Subcutaneous abdominal adipose tissue (tissue), 5 donors: Measurements from ENCODE around the gene IDE.
A peak's percentile ranks its signal among the peaks of the same experiment; 100 is the strongest.

Experiments
- H3K27ac ChIP-seq: one replicate; pipeline ENCODE4 v1.7.0; 2013; ENCODE audit warnings: low read depth, mild to moderate bottlenecking, inconsistent platforms, low read length, moderate library complexity
- H3K27me3 ChIP-seq, 5 donors: one replicate each; pipeline ENCODE4 v1.7.0; 2013; ENCODE audit warnings: low read length in 5 of 5, inconsistent platforms in 1 of 5; ENCODE audit not compliant: control insufficient read depth in 5 of 5, insufficient read depth in 4 of 5
- H3K36me3 ChIP-seq, 5 donors: one replicate each; pipeline ENCODE4 v1.7.0; 2013; ENCODE audit warnings: low read length in 5 of 5; ENCODE audit not compliant: control insufficient read depth in 5 of 5, insufficient read depth in 5 of 5
- H3K4me1 ChIP-seq, 5 donors: one replicate each; pipeline ENCODE4 v1.7.0; 2013; ENCODE audit warnings: low read length in 5 of 5, mild to moderate bottlenecking in 3 of 5, moderate library complexity in 1 of 5; ENCODE audit not compliant: control insufficient read depth in 5 of 5, insufficient read depth in 5 of 5
- H3K4me3 ChIP-seq, 5 donors: one replicate each; pipeline ENCODE4 v1.7.0; 2013; ENCODE audit warnings: low read length in 5 of 5, low read depth in 1 of 5
- H3K9ac ChIP-seq, 5 donors: one replicate each; pipeline ENCODE4 v1.7.0; 2013; ENCODE audit warnings: low read length in 5 of 5, mild to moderate bottlenecking in 4 of 5, moderate library complexity in 3 of 5
- H3K9me3 ChIP-seq, 5 donors: one replicate each; pipeline ENCODE4 v1.7.0; 2013; ENCODE audit warnings: low read length in 5 of 5; ENCODE audit not compliant: control insufficient read depth in 5 of 5
- donor health status: healthy.
- donor health status: healthy.
- donor health status: healthy.
- donor health status: healthy.
- donor health status: healthy.

Gene IDE

DNA sequence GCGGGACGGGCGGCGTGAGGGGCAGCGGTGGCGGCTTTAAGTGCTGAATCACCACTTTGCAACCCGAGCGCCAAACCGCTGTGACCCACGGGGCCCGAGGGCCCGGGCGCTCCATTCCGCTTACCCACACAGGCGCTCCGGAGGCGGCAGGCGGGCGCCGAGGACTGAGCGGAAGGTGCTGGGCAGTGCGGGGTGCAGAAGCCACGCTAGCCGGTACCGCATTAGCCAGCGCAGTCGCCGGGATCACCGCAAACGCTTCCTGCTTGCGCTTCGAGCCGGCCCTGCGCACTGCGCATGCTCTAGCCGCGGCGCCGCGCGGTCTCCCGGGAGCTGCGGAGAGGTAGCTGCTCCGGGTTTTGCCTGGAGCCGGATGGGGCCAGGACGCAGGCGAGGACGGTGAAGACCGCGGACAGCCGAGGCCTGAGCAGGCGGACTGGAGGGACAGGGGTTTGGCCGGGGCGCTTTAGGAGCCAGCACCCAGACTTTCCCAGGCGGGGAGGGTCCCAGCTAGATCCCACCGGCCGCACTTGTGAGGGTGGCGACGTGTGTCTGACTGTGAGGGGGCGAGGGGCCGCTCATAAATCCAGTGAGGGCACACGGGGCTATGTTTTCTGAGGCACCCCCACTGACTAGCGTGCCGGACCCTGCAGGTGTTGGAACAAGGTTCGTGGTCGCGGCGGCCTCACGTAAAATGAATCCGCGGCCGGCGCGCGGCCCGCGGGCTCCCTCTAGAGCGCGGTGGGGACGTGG, at the start of gene IDE:
IDE (minus strand) TSS at position 296 of the 750 bp plus-strand sequence; CDS start at position 222, 74 bp downstream.
- Histone ChIP-seq H3K27ac (peak within 1 kb of the TSS; percentile 90), H3K27me3 (no peaks in the 10 kb centered on the region), H3K9me3 (no peaks in the 10 kb centered on the region), H3K36me3 (peaks cover 0 to 4% (median 0%) of the 10 kb centered on the region in 5 donors), H3K4me1 (peaks cover 5 to 29% (median 28%) of the 10 kb centered on the region in 5 donors), H3K9ac (peak within 1 kb of the TSS; percentile 84 to 94 (median 92)), H3K4me3 (peak within 1 kb of the TSS; percentile 74 to 95 (median 86))

DNA sequence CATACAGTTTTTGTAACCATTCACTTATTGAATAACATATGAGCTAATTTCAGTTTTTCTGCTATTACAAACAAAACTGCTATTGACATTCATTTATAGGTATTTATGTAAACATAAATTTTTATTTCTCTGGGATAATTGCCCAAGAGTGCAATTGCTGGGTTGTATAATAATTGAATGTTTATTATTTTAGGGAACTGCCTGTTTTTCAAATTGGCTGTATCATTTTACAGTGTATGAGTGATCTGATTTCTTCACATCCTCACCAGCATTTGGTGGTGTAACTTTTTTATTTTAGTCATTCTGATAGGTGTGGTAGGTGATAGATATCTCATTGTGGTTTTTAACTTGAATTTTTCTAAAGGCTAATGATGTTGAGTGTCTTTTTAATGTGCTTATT, 45.5 kb upstream of the IDE start:
- H3K9ac ChIP-seq, result no peak overlapping the region
- no peaks in the 10 kb centered on the region for H3K4me1 ChIP-seq
- H3K27me3 ChIP-seq, result no peaks in the 10 kb centered on the region
- H3K27ac ChIP-seq, result no peak overlapping the region
- H3K9me3 ChIP-seq, result no peaks in the 10 kb centered on the region
- no peaks in the 10 kb centered on the region for H3K36me3 ChIP-seq
- no peak overlapping the region for H3K4me3 ChIP-seq

DNA sequence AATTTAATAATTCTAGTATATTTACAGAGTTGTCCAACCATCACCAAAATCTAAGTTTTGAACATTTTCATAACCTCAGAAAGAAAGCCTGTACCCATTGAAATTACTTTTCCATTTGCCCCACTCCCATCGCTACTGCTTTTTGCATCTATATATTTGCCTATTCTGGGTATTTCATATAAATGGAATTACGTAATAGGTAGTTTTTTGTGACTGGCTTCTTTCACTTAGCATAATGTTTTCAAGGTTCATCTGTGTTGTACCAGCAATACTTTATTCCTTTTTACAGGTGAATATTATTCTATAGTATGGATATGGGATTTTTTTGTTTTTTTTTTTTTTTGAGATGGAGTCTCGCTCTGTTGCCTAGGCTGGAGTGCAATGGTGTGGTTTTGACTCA, 41.6 kb upstream of the IDE start:
- Histone ChIP-seq H3K36me3 (no peaks in the 10 kb centered on the region), H3K27ac (no peak overlapping the region)

DNA sequence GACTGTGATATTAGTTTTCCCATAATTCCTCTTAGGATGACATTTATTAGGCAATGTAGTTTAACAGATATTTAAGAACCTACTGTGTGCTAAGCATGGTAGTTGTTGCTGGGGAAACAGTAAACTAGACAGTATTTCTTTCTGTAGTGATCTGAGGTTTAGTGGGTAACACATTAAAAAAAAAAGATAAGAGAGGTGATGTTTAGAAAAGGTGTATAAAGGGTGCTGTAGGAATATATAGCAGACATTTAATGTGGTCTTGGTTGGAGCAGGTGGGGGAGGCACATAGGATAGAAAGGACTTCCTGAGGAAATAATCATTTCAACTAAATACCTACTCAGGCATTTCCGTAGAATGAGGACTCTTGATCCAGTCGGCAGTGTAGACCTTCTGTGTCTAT, 30.9 kb upstream of the IDE start:
- Histone ChIP-seq H3K9me3 (no peaks in the 10 kb centered on the region), H3K4me1 (no peaks in the 10 kb centered on the region), H3K9ac (no peak overlapping the region), H3K4me3 (no peak overlapping the region), H3K36me3 (no peaks in the 10 kb centered on the region), H3K27ac (no peak overlapping the region), H3K27me3 (no peaks in the 10 kb centered on the region)

More for the DNA sequence above, 41.6 kb upstream of the IDE start:
- Histone ChIP-seq H3K9me3 (no peaks in the 10 kb centered on the region), H3K4me3 (no peak overlapping the region), H3K4me1 (no peaks in the 10 kb centered on the region), H3K9ac (no peak overlapping the region), H3K27me3 (no peaks in the 10 kb centered on the region)

DNA sequence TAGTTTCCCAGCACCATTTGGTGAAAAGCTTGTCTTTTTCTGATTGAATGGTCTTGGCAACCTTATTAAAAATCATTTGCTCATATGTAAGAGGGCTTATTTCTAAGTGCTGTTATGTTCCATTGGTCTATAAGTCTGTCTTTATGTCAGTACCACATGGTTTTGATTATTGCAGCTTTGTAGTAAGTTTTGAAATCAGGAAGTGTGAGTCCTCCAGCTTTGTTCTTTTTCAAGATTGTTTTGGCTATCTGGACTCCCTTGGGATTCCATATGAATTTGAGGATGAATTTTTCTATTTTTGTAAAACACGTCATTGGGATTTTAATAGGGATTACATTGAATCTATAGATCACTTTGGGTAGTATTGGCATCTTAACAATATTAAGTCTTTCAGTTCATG, 24.4 kb upstream of the IDE start:
- peaks cover 0 to 5% (median 4%) of the 10 kb centered on the region in 5 donors for H3K4me1 ChIP-seq
- H3K9me3 ChIP-seq, result no peaks in the 10 kb centered on the region
- no peak overlapping the region for H3K4me3 ChIP-seq
- no peaks in the 10 kb centered on the region for H3K27me3 ChIP-seq
- no peak overlapping the region for H3K9ac ChIP-seq
- H3K27ac ChIP-seq, result no peak overlapping the region
- H3K36me3 ChIP-seq, result no peaks in the 10 kb centered on the region

DNA sequence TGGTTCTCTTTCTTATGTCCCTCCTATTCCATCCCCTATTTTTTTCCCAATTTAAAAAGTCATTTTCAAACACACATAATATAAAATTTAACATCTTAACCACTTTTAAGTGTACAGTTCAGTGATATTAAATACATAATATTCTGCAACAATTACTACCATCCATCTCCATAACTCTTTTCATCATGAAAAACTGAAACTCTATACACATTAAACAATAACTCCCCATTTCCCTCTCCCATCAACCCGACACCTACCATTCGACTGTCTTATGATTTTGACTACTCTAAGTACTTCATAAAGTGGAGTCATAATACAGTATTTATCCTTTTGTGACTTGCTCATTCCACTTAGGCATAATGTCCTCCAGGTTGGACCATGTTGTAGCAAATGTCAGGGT, 21.6 kb upstream of the IDE start:
- H3K4me1 ChIP-seq, result peaks cover 0 to 27% (median 18%) of the 10 kb centered on the region in 5 donors
- no peak overlapping the region for H3K4me3 ChIP-seq
- no peaks in the 10 kb centered on the region for H3K27me3 ChIP-seq
- no peaks in the 10 kb centered on the region for H3K36me3 ChIP-seq
- no peaks in the 10 kb centered on the region for H3K9me3 ChIP-seq
- no peak overlapping the region for H3K9ac ChIP-seq
- H3K27ac ChIP-seq, result no peak overlapping the region

DNA sequence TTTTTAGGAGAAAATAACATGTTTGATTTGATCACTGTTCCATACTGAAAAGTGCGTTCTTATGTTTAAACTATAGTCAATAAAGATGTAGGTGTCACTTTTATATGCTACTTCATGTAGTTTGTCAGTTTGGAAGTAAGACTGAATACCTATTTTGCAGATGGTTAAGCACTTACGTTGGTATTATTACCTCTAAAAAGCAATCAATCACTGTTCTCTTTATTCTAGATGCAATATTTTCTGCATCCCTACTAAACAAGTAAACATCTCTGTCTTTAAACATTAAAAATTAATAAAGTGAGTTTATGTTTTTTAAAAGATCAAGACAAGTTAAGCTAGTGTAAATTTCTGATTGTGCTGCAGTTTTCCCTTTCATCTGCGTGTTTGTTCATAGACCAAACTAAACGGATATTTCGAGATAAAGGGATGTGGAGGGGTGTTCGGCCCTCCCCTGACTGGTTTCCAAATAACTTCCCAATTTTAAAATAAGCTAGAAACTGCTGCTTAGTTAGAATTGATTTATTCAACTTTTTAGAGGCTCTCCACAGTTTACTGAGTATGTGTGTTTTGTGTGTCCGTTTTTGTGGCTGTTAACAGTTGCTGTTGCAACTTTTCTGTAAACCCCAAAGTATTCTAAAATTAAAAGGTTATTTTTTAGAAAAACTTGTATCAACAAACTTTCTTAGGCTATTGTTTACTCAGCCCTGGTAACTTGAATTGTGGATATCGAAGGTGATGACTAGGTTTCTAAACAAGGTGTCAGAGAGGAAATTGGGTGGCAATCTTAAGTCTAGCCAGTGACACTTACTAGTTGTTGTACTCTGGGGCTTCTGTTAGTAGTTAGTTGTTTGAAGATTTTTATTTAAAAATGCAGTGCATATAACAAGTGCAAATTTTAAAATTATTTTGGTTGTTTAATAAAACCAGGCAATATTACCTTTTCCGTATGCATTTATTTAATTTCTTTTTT, 20.0 kb upstream of the IDE start:
- Histone ChIP-seq H3K27me3 (no peaks in the 10 kb centered on the region), H3K27ac (peak overlapping the region; percentile 91), H3K4me1 (peaks cover 0 to 27% (median 18%) of the 10 kb centered on the region in 5 donors), H3K36me3 (no peaks in the 10 kb centered on the region), H3K4me3 (peak overlapping the region; percentile 48 to 81 (median 76)), H3K9me3 (no peaks in the 10 kb centered on the region), H3K9ac (peak overlapping the region in 2 of 5 donors; percentile 77 to 84)

DNA sequence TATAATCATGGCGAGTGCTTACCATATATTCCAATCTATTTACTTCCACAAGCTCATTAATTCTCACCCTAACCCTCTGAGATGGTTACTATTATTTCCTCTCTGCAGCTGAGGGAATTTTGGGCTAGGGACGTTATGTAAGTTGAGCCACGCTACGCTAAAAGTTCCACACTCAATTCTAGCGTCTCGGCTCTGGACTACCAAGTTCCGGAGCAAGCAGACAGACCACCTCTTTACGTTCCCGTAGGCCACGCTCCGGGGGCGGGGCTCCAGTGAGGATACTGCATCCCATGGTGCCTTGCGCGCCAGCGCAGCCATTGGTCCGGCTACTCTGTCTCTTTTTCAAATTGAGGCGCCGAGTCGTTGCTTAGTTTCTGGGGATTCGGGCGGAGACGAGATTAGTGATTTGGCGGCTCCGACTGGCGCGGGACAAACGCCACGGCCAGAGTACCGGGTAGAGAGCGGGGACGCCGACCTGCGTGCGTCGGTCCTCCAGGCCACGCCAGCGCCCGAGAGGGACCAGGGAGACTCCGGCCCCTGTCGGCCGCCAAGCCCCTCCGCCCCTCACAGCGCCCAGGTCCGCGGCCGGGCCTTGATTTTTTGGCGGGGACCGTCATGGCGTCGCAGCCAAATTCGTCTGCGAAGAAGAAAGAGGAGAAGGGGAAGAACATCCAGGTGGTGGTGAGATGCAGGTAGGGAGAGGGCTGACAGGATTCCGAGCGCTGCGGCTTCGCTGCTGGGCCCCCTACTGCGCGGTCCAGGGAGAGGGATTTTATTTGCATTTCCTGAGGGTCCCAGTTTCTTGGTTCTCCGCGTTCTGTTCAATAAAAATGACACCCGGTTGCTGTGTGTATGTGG, 19.1 kb upstream of the IDE start, which contains the start of gene KIF11:
KIF11 (plus strand) TSS at position 370 of the 858 bp plus-strand sequence; CDS start at position 616, 246 bp downstream.
- H3K9ac ChIP-seq, result peak within 1 kb of the TSS; percentile 63 to 84 (median 69)
- H3K4me1 ChIP-seq, result peaks cover 0 to 27% (median 18%) of the 10 kb centered on the region in 5 donors
- peak within 1 kb of the TSS; percentile 70 to 89 (median 78) for H3K4me3 ChIP-seq
- H3K36me3 ChIP-seq, result no peaks in the 10 kb centered on the region
- H3K9me3 ChIP-seq, result no peaks in the 10 kb centered on the region
- no peaks in the 10 kb centered on the region for H3K27me3 ChIP-seq
- H3K27ac ChIP-seq, result peak within 1 kb of the TSS; percentile 91

DNA sequence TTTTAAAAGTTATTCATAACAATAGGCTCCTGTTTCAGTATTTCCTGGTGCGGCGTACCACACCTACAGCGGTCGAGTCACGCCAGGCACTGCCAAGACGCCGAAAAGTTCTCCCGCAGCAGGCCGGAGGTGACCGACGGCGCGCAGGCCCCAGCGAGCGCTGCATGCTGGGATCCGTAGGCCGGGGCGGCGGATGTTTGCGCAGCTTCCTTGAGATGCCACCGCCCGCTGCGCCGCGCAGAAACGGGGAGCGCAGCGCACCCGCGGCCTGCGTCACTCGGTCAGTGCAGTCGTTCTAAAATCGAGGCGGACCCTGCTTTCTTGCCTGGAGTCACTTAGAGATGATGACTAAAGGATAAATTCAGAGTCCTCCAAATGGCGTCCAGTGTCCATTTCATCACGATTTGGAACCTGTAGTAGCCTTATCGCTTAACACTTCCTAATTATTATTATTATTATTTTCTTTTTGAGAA, 17.7 kb upstream of the IDE start:
- Histone ChIP-seq H3K4me1 (peaks cover 0 to 27% (median 18%) of the 10 kb centered on the region in 5 donors), H3K27ac (peak overlapping the region; percentile 91), H3K36me3 (no peaks in the 10 kb centered on the region), H3K9me3 (no peaks in the 10 kb centered on the region), H3K27me3 (no peaks in the 10 kb centered on the region), H3K9ac (peak overlapping the region; percentile 2 to 79 (median 77)), H3K4me3 (peak overlapping the region; percentile 70 to 89 (median 78))
